PC-9 (cell line): Measurements from ENCODE around the gene PMIS2. TPM values are rescaled to one million over a fixed set of nuclear protein-coding genes. Genes with fewer than 3 reads are reported as not detected.

Experiments
- BruUV-seq: library from RNA; stranded (reverse); fragments of 400-500 nt; replicated peaks from 2 replicates; lab custom pipeline; 2021; lab: Mats Ljungman, UMichigan
- CTCF ChIA-PET: fragments of 300-600 bp; sonication (Branson Sonifier 250); formaldehyde crosslinking; loops from one replicate; lab custom pipeline; 2022; ENCODE audit warnings: antibody characterized with exemption; lab: Charles Lee
- POLR2A ChIA-PET: fragments of 300-600 bp; sonication (Branson Sonifier 250); formaldehyde crosslinking; loops from one replicate; lab custom pipeline; 2022; ENCODE audit warnings: antibody characterized with exemption; ENCODE audit not compliant: unreplicated experiment; lab: Charles Lee
- DNase-seq, 2 experiments: peaks; one replicate each; pipeline versions ENCODE4 v3.0.0 to v3.0.0-alpha.2; 2015 to 2022; ENCODE audit warnings: mixed read lengths in 1 of 2
- H2AFZ ChIP-seq: fragments of 200-600 bp; sonication (generic); 2 replicates; pipeline ENCODE4 v1.8.1; 2017; ENCODE audit warnings: antibody characterized with exemption
- H3F3A ChIP-seq: fragments of 200-600 bp; sonication (generic); 2 replicates; pipeline ENCODE4 v1.8.1; 2017; ENCODE audit warnings: antibody characterized with exemption, mild to moderate bottlenecking, low read depth; ENCODE audit not compliant: insufficient read depth
- H3K27ac ChIP-seq: fragments of 200-600 bp; sonication (generic); 2 replicates; pipeline ENCODE4 v1.6.1; 2016; ENCODE audit warnings: mixed run types
- H3K27me3 ChIP-seq: fragments of 200-600 bp; sonication (generic); 2 replicates; pipeline ENCODE4 v1.6.1; 2016; ENCODE audit warnings: low read depth, mixed run types; ENCODE audit not compliant: insufficient read depth
- H3K36me3 ChIP-seq: fragments of 200-600 bp; sonication (generic); 2 replicates; pipeline ENCODE4 v1.6.1; 2016; ENCODE audit warnings: low read depth, mixed run types
- H3K4me1 ChIP-seq: fragments of 200-600 bp; sonication (generic); replicated peaks from 2 replicates; pipeline ENCODE4 v1.6.1; 2016; ENCODE audit warnings: mixed run types; ENCODE audit not compliant: insufficient read depth
- H3K4me2 ChIP-seq: fragments of 200-600 bp; sonication (generic); 2 replicates; pipeline ENCODE4 v1.6.1; 2017; ENCODE audit warnings: mixed run types
- H3K4me3 ChIP-seq: fragments of 200-600 bp; sonication (generic); 2 replicates; pipeline ENCODE4 v1.6.1; 2016; ENCODE audit warnings: mixed run types
- H3K79me2 ChIP-seq: fragments of 200-600 bp; sonication (generic); 2 replicates; pipeline ENCODE4 v1.6.1; 2017; ENCODE audit warnings: low read depth, mixed run types
- H3K9me2 ChIP-seq: fragments of 200-600 bp; sonication (generic); 2 replicates; pipeline ENCODE4 v1.8.1; 2017; ENCODE audit warnings: mild to moderate bottlenecking; ENCODE audit not compliant: insufficient read depth
- H3K9me3 ChIP-seq: fragments of 200-600 bp; sonication (generic); 2 replicates; pipeline ENCODE4 v1.8.1; 2016; ENCODE audit warnings: low read depth; ENCODE audit not compliant: insufficient read depth
- H4K20me1 ChIP-seq: fragments of 200-600 bp; sonication (generic); 2 replicates; pipeline ENCODE4 v1.8.1; 2017; ENCODE audit not compliant: insufficient read depth
- EZH2 ChIP-seq: fragments of 200-600 bp; sonication (generic); IDR thresholded peaks from 2 replicates; pipeline ENCODE4 v1.8.0; 2017; ENCODE audit warnings: antibody characterized with exemption, low read depth
- intact Hi-C: fragments of 100-400 bp; cut with micrococcal nuclease; formaldehyde crosslinking; loops from one replicate; pipeline ENCODE4 v1.10.0; 2022; ENCODE audit not compliant: unreplicated experiment
- total RNA-seq: library from RNA; stranded (reverse); gene quantifications from 2 replicates; pipeline ENCODE4 v1.2.3, GENCODE V29; 2021
- TF ChIP-seq, protein P1 (sequence below): fragments of 200-600 bp; sonication (generic); conservative IDR thresholded peaks from 2 replicates; pipeline ENCODE4 v1.6.1; 2017; ENCODE audit warnings: mixed run types, antibody characterized with exemption, mild to moderate bottlenecking, moderate library complexity

Gene PMIS2
- total RNA-seq, 1 experiment from 2014 or later = not detected

DNA sequence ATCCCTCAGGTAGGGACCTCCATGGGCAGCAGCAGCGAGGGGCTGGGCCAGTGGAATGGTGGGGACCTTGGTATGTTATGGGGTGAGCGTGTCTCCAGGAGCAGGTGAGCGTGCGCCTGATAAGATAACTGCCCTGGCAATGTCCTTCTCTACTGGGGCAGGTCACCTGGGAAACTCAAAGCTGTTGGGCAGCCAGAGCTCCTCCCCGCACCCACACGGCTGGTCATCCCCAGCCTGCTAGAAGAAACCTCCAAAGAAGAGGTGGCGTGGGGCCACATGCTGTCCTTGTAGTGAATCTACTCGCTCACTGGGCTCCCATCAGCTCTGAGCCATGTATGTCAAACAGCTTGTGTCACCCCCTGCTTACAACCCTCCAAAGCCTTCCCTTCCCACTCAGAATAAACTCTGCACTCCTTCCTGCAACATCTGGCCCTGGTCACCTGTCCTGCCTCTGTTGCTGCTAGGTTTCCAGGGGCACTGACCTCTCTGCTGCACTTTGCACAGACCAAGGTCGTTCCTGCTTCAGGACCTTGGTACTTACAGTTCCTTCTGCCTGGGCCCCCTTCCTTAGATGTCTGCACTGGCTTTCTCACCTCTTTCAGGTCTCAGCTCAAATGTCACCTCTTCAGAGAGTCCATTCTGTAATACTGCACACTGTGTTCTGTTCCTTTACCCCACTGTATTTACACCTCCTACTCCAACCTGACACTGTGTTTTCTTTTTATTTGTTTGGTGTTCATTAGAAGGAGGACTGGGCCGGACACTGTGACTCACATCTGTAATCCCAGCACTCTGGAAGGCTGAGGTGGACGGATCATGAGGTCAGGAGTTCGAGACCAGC, 20.7 kb upstream of the PMIS2 start:
- no peaks in the 10 kb centered on the region for H3K79me2 ChIP-seq
- DNase-seq = no peak
- peaks cover 34% of the 10 kb centered on the region for H3K27me3 ChIP-seq
- H2AFZ ChIP-seq = no peak overlapping the region
- POLR2A ChIA-PET = interaction anchor here (0.5 to 0.6 kb wide), 2 partner anchors 25 to 79 kb away, joined by 3 to 5 read pairs; no protein-coding TSS in a partner anchor
- H3K9me2 ChIP-seq = no peaks in the 10 kb centered on the region
- no peaks in the 10 kb centered on the region for H3F3A ChIP-seq
- no peaks in the 10 kb centered on the region for H3K4me1 ChIP-seq
- no peak overlapping the region for H3K27ac ChIP-seq
- no peak overlapping the region for H3K4me3 ChIP-seq
- intact Hi-C loops = no loop called here
- BruUV-seq = no TSS peak
- CTCF ChIA-PET = no interaction called here
- H3K36me3 ChIP-seq = no peaks in the 10 kb centered on the region
- no peaks in the 10 kb centered on the region for H4K20me1 ChIP-seq
- no peak overlapping the region for H3K4me2 ChIP-seq
- TF ChIP-seq, protein P1, sequence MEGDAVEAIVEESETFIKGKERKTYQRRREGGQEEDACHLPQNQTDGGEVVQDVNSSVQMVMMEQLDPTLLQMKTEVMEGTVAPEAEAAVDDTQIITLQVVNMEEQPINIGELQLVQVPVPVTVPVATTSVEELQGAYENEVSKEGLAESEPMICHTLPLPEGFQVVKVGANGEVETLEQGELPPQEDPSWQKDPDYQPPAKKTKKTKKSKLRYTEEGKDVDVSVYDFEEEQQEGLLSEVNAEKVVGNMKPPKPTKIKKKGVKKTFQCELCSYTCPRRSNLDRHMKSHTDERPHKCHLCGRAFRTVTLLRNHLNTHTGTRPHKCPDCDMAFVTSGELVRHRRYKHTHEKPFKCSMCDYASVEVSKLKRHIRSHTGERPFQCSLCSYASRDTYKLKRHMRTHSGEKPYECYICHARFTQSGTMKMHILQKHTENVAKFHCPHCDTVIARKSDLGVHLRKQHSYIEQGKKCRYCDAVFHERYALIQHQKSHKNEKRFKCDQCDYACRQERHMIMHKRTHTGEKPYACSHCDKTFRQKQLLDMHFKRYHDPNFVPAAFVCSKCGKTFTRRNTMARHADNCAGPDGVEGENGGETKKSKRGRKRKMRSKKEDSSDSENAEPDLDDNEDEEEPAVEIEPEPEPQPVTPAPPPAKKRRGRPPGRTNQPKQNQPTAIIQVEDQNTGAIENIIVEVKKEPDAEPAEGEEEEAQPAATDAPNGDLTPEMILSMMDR = no peak
- TF ChIP-seq EZH2 = no peak
- H3K9me3 ChIP-seq = no peaks in the 10 kb centered on the region

DNA sequence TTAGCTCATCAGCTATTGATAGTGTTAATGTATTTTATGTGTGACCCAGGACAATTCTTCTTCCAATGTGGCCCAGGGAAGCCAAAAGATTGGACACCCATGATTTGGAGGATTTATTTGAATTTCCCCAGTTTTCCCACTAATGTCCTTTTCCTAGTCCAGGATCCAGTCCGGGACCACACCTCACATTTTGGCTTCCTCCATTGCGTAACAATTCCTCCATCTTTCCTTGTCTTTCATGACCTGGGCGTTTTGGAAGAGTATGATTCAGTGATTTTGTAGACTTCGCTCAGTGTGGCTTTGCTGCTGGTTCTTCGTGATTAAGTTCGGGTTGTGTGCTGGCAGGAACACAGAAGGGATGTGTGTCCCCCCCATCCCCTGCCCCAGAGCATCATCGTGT, 19.2 kb upstream of the PMIS2 start:
- no peaks in the 10 kb centered on the region for H3K79me2 ChIP-seq
- no peaks in the 10 kb centered on the region for H3K4me1 ChIP-seq
- no peaks in the 10 kb centered on the region for H3F3A ChIP-seq
- no peaks in the 10 kb centered on the region for H3K9me2 ChIP-seq
- H3K27ac ChIP-seq = no peak overlapping the region
- H4K20me1 ChIP-seq = no peaks in the 10 kb centered on the region
- no peak for DNase-seq
- POLR2A ChIA-PET = no interaction called here
- no TSS peak for BruUV-seq
- intact Hi-C loops = no loop called here
- H3K4me3 ChIP-seq = no peak overlapping the region
- H3K36me3 ChIP-seq = no peaks in the 10 kb centered on the region
- no peak overlapping the region for H3K4me2 ChIP-seq
- TF ChIP-seq EZH2 = no peak
- TF ChIP-seq, protein P1 = no peak
- peaks cover 32% of the 10 kb centered on the region for H3K27me3 ChIP-seq
- H3K9me3 ChIP-seq = no peaks in the 10 kb centered on the region
- no peak overlapping the region for H2AFZ ChIP-seq
- CTCF ChIA-PET = no interaction called here

DNA sequence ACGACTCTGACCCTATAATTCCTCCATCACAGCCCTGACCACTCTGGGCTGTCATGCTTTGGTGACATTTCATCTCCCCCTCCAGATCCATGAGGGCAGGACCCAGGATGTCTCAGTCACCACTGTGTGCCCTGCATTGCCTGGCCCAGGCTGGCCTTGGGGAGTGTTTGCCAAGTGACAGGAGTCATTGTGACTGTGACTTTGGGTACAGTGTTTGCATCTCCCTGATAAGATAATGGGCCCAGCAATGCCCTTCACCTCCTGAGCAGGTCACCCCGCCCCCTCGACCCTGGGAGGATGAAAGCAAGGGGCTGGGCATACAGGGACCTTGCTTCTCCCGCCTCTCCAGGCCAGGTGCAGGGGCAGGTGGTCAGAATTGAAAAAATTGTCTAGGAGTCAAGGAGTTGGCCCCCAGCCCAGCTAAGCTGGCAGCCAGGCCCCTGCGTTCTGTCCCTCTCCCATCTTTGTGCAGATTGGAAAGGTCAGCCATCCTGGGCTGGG, 16.6 kb upstream of the PMIS2 start:
- ChIA-PET POLR2A (no interaction called here), CTCF (no interaction called here)
- Histone ChIP-seq H3K36me3 (no peaks in the 10 kb centered on the region), H4K20me1 (no peaks in the 10 kb centered on the region), H3K4me1 (no peaks in the 10 kb centered on the region), H3K79me2 (no peaks in the 10 kb centered on the region), H3K4me3 (no peak overlapping the region), H3K4me2 (no peak overlapping the region), H3F3A (no peaks in the 10 kb centered on the region), H3K27ac (no peak overlapping the region), H3K9me2 (no peaks in the 10 kb centered on the region), H3K27me3 (peaks cover 27% of the 10 kb centered on the region), H3K9me3 (no peaks in the 10 kb centered on the region), H2AFZ (no peak overlapping the region)
- no TSS peak for BruUV-seq
- no peak for DNase-seq
- no peak for TF ChIP-seq EZH2
- TF ChIP-seq, protein P1 = no peak
- intact Hi-C loops = no loop called here
